AML-193 (cell line): ENCODE results near the gene P4HA2.

ENCODE experiments used
- DNase-seq, 2 experiments: peaks; one replicate each; lab custom pipeline; 2025; lab: John Stamatoyannopoulos, UW

P4HA2 gene

GRCh38 chr5:132227485-132228240, at the start of gene P4HA2:
Gene P4HA2, minus strand, starts transcription at chr5:132227853. Its CDS starts 9,227 bp downstream, at chr5:132218626.
- DNase-seq: no peak

- DNase-seq: no peak
These were observed 49.6 kb upstream of the P4HA2 start for GRCh38 chr5:132277256-132277655.

GRCh38 chr5:132275367-132276220, 47.9 kb upstream of the P4HA2 start:
- DNase-seq: no peak

- DNase-seq: no peak
These were observed 46.6 kb upstream of the P4HA2 start for GRCh38 chr5:132274050-132274792.

- no peak for DNase-seq
These were observed 46.0 kb upstream of the P4HA2 start for GRCh38 chr5:132273631-132274030.

GRCh38 chr5:132272311-132273210, 44.9 kb upstream of the P4HA2 start:
- DNase-seq: peak; percentile 62 to 71

GRCh38 chr5:132271251-132272246, 43.9 kb upstream of the P4HA2 start:
- DNase-seq: no peak

GRCh38 chr5:132270706-132271105, 43.1 kb upstream of the P4HA2 start:
- no peak for DNase-seq

- no peak for DNase-seq
These were observed 42.6 kb upstream of the P4HA2 start for GRCh38 chr5:132270335-132270665.

GRCh38 chr5:132269635-132270334, 42.1 kb upstream of the P4HA2 start:
- DNase-seq: no peak

- no peak for DNase-seq
These were observed 41.3 kb upstream of the P4HA2 start for GRCh38 chr5:132268769-132269551.

GRCh38 chr5:132267931-132268768, 40.5 kb upstream of the P4HA2 start:
- no peak for DNase-seq

- no peak for DNase-seq
These were observed 39.6 kb upstream of the P4HA2 start for GRCh38 chr5:132267166-132267739.

GRCh38 chr5:132266836-132267160, 39.1 kb upstream of the P4HA2 start:
- DNase-seq: no peak

GRCh38 chr5:132266031-132266835, 38.6 kb upstream of the P4HA2 start:
- no peak for DNase-seq

GRCh38 chr5:132265336-132266030, 37.8 kb upstream of the P4HA2 start:
- no peak for DNase-seq
